Myocyte (in vitro differentiated cells): Measurements from ENCODE around the gene NPAS3. TPM values are rescaled to one million over a fixed set of nuclear protein-coding genes. Genes with fewer than 3 reads are reported as not detected.

Experiments
- DNase-seq: peaks from one replicate; pipeline ENCODE4 v3.0.0-alpha.2; 2012; ENCODE audit warnings: low read depth
- total RNA-seq: library from RNA; depleted of rRNA; stranded (reverse); fragments of >200 nt; gene quantifications from 2 replicates; pipeline ENCODE4 v1.2.3, GENCODE V29; 2014

The NPAS3 gene
- total RNA-seq, 1 donor from 2014 or later: 0.19 TPM

GRCh38 chr14:33010495-33010894, 71.8 kb downstream of the NPAS3 start:
- DNase-seq: no peak

GRCh38 chr14:33014710-33015109, 76.0 kb downstream of the NPAS3 start:
- DNase-seq: no peak

DNA sequence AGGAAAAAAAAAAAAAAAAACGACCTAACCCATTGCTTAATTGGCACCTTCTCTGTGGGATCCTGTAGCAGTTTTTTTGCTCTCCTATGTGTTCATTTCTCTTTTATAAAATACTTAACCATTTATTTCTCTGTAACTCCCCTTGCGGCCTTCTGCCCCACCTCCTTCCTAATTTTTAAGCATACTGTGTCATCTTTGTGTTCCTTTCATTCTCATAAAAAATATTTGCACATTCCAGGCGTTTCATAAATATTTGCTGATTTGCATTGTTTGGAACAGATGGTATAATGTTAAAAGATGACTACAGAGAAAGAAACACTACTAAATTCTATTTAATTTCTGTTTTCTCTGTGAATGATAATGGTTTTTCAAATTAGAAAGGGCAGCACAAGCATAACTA, 77.9 kb downstream of the NPAS3 start:
- DNase-seq: peak; percentile 11

- DNase-seq: peak; percentile 32
Measured at GRCh38 chr14:33017016-33017415, 78.3 kb downstream of the NPAS3 start.

GRCh38 chr14:33019346-33019745, 80.7 kb downstream of the NPAS3 start:
- no peak for DNase-seq

DNA sequence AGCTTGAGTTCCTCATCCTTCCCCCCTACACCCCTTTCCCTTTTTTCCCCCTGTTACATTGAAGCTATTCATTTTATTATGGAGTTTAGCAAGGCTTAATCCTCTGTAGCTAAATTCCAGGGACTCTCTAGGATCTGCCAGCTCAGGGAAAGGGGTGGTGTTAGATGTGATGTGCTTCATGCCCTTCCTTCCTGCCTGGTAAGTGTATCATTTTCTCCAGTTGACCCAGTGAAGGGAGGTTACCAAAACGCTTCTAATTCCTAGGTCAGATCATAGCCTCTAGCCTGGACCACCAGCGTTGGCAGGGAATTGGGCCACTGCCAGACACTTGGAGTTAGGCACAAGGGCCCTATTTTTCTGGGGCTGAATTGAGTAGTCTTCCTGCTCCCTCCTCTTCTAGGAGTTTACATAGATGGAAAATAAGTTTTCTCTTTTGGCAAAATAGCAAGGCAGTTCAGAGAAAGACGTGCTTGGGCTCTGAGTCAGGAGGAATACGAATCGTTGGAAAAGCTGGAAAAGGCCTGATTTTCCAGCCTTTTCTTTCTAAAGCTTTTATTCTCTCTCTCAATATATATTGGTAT, 88.3 kb downstream of the NPAS3 start:
- DNase-seq: peak; percentile 5

DNA sequence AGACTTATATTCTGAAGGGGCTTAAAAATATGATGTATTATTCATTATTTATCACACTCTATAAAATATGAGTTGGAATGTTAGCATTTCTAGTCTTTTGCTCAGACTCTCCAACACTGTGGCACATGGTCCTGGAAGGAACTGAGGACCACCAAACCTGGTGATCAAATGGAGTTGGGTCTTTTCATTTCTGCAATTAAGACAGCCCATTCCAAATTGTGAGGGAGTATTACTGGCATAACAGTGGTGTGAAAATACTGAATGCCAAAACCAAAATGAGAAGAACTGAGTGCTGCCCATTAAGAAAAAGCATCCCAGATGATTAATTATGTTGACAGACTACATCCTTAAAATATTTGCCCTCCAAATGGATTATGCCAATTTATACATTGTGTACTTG, 90.8 kb downstream of the NPAS3 start:
- no peak for DNase-seq

DNA sequence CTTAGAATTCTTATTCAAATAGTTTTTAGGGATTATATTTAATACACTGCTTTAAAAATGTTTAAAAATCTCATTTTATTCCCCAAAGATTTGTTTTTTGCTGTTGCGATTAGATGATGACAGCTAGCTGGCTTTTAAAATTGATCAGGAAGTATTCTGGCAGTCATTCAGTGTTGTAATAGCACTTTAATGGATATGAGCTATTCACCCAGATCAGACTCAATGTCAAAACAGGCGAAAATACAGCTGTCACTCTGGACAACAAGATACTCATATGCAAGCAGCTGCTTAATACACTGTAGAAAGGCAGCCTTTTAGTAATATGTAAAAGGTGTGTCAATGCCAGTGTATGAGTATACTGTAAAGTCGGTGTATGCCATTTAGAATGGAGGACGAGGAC, 91.7 kb downstream of the NPAS3 start:
- no peak for DNase-seq

DNA sequence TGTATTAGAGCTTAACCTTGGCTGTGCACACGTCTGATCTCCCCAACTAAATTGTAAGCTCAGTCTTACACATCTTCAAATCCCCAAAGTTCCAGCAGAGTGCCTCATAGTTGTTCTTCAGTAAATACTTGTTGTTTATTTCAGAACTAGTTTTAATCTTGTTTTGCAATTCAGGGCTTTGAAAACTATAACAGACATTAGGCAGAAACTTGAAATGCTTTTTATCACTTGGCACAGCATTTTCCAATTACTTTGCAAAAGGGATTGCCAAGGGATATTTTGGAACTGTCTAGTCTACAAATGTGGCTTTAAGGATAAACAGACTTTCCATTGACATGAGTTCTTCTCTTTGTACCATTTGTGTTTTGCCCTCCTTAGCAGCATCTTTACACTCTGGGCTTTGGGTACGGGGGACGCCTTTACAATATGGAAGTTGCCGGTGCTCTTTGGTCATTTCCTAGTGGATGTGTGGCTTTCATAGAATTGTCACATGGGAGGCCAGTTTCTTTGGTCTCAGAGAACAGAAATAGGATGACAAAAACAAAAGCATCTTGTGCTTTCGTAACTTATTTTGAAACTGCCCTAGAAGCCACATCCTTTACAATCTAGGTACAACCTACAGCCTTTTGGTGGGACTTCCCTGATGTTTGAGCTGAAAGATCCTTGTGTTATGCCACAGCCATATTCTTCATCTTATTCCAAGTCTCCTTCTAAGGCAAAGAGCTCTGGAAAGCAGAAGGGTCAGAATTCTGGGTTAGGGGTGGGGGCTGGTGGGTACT, 96.9 kb downstream of the NPAS3 start:
- no peak for DNase-seq

- DNase-seq: no peak
Measured at GRCh38 chr14:33039311-33039710, 100.6 kb downstream of the NPAS3 start.

DNA sequence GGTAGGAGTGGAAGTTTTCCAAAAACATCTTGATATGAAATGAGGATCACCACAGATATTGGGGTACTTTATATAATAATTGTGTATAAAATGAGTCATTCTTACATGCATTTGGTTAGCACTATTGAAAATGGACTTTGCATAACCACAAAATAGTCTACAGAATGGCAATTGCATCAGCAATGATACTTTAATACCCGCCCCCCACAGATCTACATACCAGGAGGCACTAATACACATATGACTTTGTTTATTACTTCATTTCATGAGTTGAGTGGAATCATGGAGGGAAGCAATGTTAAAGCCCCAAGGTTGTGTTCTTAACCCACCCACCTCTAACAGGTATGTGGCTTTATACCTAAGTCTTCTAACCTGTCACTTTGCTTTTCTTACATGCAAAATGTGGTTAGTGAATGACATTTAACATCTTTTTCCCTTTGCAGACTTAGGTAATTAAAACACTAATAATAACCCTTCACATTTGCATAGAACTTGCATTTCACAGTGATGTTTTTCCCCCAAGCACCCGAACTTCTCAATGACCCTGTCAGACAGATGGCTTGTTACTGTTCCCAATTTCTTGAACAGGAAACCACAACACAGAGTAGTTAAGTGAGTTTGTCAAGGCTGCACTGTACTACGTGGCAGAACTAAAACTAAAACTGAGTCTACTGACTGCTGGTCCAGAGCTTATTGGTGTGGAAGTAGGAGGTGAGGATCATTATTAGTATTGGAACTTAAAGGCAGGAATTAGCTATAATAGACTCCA, 101.9 kb downstream of the NPAS3 start:
- DNase-seq: no peak

DNA sequence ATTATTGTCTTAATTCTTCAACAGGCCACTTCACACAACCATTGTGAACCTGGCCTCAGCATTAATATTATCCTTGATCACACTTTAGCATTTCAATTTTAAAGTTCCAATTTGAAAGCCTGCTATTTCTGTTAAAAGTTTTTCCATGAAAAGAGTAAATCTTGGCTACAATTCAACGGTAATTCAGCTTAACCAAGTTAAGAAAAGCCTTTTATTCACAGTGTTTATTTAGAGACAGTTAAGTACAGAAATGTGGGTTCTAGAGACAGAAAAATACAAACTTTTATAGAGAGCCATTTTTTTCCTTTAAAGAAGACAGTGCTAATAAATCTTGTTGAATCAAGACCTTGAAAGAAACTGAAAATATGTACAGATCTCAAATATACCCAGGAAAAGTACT, 103.9 kb downstream of the NPAS3 start:
- no peak for DNase-seq

DNA sequence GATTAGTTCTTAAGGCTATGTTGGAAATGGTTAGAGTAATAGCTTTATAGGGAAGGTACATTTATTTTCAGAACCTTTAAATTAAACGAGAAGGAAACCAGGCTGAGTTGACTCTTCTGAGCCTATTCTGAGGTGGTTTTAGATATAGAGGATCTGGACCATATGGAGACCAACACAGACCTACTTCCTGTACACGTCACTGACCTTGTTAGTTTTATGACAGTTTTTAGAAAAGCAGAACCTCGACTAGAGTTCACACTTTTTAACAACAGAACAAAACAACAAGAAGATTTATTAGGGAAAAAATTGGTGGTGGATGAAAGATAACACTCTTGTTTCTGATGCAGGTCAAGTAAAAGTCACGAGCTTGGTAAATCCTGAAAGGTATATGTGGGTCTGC, 107.1 kb downstream of the NPAS3 start:
- DNase-seq: no peak

DNA sequence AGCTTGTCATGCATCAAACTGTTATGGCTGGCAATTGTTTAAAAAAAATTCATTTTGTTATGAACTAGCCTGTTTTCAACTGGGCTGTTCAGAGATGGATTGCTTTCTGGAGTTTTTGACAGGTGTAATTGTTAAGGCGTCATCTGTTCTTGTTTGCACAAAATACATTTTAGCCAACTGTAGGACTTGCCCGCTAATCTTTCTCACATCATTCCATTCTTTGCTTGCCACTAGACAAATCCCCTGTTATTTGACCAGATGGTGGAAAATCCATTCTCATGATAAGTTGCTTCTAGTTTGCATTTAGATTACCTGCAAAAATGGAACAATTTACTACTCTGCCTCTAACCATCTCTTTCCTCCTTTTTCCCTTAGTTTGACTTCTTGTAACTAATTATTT, 114.3 kb downstream of the NPAS3 start:
- no peak for DNase-seq

GRCh38 chr14:33056213-33056612, 117.5 kb downstream of the NPAS3 start:
- DNase-seq: no peak

- no peak for DNase-seq
Measured at GRCh38 chr14:33057585-33057984, 118.9 kb downstream of the NPAS3 start.

GRCh38 chr14:33061667-33062325, 123.1 kb downstream of the NPAS3 start:
- no peak for DNase-seq

DNA sequence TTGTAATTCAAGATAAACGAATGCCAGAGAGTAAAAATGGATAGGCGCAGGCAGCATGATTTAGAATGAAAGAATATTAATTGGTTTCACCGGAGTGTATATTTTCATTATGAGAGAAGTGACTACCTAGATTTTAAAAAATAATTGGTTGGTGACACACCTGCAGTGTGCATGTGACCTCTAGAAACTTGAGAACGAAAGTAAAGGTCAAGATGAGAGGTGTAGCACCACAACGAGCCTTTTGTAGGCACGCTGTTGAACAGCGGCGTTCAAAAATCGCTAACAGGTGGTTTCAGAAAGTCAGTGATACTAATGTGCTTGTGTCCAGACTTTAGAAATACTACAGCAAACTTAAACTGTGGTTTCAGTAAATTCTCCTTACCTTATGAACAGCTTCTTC, 123.8 kb downstream of the NPAS3 start:
- no peak for DNase-seq

- no peak for DNase-seq
Measured at GRCh38 chr14:33062881-33063280, 124.2 kb downstream of the NPAS3 start.

DNA sequence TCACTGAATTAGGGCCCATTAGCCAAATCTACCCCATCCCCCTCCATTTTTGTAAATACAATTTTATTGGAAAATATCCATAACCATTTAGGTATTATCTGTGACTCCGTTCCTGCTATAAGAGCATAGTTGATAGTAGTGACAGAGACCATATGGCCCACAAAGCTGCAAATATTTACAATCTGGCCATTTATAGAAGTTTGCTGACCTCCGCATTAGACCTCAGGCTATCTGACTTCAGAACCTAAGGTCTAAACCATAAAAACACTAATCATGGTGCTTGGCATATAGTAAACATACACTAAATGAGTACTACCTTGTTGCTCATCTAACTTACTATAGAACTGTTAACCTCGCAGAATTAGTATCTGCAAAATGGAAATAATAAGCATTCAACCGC, 124.8 kb downstream of the NPAS3 start:
- no peak for DNase-seq

- DNase-seq: no peak
Measured at GRCh38 chr14:33065634-33066033, 127.0 kb downstream of the NPAS3 start.

- DNase-seq: no peak
Measured at GRCh38 chr14:33068040-33068439, 129.4 kb downstream of the NPAS3 start.
